Iris pigment epithelial cell (primary cell): ENCODE measurements around the gene PLAAT3.
"Not testable (repeated sequence)": the region's sequence is repeated elsewhere in the genome, so short reads cannot be mapped to it uniquely, and the experiment has no call there.

Experiments used
- DNase-seq: peaks from one replicate; pipeline ENCODE4 v3.0.0-alpha.2; 2011; ENCODE audit warnings: low read depth

Gene PLAAT3

DNA sequence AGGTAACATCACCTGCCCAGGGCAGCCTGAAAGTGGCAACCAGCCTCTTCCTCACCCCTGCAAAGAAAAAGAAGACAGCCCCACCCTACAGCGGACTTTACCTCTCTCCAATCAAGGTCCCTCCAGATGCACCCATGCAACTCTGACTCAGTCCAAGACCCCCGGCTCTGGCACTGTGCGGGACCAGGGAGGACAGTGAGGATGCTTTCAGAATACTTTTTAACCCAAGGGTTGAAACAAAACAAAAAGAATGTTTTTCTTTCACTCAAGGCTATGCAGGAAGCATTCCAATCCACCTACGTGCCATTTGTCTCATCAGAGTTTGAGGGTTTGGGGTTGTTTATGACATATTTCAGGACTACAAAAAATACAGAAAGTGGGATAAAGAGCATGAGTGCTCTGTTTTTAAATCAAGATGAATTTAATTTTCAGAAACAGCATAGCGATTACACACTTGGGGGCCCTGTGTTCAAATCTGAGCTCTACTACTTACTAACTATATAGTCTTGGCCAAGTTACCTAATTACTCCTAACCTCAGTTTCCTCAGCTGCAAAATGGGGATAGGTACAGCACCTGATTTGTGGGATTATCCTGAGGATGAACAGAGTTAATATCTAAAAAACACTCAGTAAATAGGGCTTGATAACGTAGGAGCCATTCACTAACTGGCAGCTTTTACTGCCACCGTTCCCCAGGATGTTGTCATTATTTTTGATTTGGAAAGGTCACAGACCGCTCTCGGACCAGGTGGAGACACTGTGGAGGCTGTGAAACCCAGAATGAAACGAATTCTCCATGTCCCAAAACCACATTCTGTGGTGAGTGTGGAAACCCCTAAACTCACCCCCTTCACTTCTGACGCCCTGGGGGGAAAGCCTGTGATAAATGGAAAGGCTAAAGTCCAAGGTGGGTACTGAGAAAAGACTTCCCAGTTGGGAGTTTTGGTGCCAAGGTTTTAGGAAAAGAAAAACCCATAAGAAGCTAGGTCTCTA lies 5.6 kb downstream of the PLAAT3 start:
- peak; percentile 86 for DNase-seq

DNA sequence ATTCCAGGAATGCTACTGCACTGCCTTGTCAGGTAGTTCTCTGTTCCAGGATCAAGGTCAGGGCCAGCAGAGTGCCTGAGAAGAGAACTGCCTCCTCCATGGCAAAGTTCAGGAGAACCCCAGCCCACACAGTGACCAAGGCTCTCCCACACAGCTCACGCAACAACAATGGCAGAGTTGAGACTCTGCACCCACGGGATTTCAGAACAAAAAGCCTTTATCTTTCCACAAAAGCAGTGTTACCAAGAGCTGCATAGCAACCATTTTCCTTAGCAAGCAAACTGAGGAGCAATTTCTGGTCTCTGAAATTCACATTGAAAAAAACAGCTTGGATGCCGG lies 11.1 kb downstream of the PLAAT3 start:
- DNase-seq: no peak

DNA sequence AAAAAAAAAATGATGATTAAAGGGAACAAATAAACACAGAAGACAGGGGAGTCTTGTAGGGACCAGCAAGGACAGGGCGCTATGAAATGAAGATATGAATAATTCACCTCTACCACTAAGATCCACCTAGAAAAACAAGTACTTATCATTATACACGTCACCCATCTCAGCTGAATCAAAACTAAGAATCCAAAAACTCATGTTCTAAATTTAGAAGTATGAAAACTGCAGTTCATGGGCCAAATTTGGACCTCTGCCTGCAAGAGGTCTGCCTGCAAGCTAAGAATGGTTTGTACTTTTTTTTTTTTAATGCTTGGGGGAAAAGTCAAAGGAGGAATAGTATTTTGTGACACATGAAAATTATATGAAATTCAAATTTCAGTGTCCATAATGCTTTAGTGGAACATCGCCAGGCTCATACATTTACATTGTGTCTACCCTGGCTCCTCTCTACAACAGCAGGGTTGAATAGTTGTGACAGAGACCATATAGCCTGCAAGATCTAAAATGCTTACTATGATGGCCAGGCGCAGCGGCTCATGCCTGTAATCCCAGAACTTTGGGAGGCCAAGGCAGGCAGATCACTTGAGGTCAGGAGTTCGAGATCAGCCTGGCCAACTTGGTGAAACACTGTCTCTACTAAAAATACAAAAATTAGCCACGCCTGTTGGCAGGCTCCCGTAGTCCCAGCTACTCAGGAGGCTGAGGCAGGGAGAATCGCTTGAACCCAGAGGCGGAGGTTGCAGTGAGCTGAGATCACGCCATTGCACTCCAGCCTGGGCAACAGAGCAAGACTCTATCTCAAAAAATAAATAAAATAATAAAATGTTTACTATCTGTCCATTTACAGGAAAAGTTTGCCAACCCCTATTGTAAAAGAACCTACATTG lies 11.7 kb downstream of the PLAAT3 start:
- DNase-seq: peak; percentile 45

DNA sequence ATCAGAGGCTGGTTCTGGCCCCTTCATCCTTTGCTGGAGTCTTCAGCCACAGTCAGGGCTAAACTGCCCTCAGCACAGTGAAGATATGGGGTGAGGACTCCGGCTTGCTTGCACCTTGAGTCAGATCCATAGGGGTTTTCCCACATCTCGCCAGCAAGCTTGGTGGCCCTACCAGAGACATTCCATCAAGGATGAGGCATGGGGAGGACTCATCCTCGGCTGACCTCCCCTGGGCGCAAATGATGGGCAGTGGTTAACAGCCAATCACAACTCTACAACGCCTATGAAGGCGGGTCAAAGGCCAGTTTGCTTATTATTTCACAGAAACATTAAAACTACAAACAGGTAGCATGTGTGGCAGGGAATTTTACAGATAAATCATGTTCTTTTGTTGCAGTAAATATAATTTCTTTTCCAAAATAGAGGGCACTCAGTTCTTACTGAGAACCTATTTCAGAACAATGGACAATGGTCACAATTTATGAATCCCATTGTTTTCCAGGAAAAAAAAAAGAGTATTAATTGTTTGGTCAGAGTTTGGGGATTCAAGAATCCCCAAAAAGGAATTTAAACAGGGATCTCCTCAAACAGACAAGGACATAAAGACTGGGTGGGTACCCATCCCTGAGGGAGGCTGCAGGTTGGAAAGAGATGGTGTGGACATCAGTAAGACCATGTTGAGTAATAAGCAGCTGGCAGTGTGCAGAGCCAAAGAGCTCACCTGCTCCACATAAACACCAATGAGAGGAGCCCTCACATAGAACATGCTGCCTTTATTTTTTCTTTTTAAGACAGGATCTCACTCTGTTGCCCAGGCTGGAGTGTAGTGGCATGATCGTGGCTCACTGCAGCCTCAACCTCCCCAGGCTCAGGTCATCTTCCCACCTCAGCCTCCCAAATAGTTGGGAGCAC lies 14.8 kb downstream of the PLAAT3 start:
- peak; percentile 77 for DNase-seq

DNA sequence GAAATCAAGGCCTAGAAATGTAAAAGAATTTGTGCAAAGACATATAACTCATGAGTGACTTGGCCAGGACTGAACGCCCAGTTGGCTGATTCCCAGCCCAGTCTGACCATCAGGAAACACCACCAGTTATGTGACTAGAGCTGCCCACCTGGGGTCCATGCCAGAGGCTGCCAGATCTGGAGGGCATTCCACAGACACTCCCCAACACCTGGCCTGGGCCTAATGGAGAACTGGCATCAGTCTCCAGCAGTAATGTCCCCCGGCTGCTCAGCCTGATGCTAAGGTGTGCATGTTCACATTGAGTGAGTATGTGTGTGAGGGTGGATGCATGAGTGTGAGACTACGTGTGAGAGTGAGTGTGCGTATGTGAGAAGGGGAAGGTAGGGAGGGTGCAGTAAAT lies 15.7 kb downstream of the PLAAT3 start:
- no peak for DNase-seq

DNA sequence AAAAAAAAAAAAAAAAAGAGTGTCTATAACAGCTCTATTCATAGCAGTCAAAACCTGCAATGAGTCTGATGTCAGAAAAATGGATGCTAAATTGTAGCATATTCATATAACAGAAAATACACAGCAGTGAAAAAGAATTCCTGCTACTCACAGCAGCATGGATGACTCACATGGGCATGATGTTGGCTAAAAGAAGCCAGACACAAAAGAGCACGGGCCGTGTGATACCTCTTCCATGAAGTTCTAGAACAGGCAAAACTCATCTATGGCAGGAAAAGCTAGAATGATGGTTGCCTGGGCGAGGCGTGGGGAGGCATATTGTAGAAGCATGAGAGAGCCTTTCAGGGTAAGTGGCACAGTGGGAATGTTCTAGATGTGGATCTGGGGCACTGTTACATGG lies 18.9 kb downstream of the PLAAT3 start:
- peak; percentile 52 for DNase-seq

DNA sequence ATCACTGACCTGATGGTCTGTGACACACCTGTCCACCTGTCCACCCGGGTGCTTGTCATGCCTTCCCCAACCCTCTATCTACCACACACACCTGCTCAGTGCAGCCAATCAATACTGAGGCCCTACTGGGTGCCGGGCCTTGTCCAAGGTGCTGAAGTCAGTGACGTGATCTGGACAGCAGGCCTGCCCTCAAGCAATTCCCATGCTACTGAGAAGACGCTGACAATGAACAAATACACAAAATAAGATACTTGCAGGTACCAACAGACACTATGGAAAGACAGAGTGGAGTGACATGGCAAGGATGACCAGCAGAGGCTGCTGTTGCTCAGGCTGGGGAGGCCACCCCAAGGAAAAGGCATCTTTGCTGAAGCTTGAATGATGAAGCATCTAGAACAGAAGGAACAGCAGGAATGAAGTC lies 21.2 kb downstream of the PLAAT3 start:
- no peak for DNase-seq

DNA sequence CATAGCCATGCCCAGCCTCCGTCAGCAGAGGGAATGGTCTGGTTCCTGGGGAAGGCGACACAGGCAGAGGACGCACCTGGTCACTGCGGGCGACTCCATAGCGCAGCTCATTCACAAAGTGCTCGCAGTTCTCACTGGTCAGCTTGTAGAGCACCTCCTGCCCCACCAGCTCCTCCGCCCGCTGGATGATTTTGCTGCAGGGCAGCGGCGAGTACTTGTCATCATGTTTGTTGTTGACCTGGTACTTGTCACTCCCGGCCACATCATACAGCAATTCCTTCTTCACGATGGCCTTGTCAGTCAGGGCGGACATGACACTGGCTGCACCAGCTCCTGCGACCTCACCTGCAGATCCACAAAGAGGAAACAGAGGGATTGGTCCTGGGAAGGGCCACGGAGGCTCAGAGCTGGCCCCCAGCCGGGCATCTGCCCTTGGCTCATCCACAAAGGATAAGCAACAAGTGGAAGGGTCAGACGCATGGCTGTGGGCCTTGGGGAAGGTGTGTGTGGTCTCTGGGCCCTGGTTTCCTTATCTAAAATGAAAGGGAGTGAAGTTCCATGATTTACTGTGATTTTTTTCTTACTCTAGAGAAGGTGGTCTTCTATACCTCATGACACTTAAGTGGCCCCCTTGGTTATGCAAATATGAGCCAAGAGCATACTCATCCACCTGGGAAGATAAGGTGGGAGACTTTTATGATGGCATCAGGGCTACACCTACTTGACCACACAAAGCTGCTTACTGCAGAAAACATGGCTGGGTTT lies 24.0 kb downstream of the PLAAT3 start:
- DNase-seq: no peak

DNA sequence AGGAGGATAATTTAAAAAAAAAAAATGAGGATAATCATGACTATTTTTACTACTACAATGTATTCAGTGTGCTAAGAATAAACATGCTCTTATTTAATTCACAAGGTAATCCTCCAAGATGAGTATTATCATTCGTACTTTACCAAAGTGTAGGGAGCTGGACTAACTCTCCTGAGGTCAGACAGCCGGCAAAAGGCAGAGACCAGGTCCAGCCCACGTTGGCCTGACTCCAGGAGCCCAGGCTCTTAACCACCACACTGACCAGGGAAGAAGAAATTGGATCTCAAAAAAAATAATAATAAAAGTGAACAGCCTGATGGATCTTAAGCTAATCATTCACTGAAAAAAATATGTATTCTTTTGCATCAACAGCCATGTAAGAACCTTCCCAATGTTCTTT lies 25.2 kb downstream of the PLAAT3 start:
- DNase-seq: no peak

DNA sequence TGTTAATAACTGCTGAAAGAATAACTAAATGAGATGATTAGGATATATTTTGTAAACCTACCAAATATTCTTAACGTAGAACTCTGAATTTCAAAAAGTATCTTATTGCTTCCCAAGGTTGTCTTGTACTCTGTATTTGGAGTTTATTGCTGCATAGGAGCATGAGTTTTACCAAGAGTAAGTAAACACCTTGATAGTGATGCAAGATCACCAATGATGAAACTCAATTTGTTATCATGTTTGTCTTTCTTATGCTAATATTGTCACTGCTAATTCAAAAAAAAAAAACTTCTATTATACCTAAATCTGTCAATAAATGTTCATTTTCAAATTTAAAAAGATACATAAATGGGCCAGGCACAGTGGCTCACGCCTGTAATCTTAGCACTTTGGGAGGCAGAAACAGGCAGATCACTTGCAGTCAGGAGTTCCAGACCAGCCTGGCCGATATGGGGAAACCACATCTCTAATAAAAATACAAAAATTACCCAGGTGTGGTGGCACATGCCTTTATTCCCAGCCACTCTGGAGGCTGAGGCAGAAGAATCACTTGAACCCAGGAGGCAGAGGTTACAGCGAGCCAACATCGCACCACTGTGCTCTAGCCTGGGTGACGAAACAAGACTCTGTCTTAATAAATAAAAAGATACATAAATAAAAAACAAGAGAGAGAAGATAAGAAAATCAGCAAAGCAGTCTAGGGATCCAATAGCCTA lies 27.6 kb downstream of the PLAAT3 start:
- DNase-seq: no peak

DNA sequence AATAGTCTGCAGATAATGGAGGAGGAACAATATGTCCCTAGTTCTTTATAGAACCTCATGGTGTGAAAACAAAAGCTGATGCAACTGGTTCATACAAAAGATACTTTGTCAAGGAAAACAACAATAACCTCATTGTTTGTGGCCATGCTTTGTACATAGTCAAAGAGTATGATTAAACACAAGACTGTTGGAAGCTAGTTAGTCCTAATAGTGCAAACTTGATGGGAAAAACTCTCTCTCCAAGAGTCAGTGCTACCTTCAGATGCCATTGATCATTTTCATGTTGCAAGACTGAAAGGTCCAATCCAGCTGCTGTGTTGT lies 30.9 kb downstream of the PLAAT3 start:
- DNase-seq: no peak

DNA sequence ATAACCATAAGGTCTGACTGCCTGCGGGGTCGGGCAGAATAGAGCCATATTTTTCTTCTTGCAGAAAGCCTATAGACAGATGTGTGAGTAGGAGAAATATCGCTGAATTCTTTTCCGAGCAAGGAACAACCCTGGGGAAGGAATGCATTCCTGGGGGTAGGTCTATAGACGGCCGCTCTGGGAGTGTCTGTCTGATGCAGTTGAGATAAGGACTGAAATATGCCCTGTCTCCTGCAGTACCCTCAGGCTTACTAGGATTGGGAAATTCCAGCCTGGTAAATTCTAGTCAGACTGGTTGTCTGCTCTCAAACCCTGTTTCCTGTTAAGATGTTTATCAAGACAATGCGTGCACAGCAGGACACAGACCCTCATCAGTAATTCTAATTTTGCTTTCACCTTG lies 33.0 kb downstream of the PLAAT3 start:
- peak; percentile 12 for DNase-seq

DNA sequence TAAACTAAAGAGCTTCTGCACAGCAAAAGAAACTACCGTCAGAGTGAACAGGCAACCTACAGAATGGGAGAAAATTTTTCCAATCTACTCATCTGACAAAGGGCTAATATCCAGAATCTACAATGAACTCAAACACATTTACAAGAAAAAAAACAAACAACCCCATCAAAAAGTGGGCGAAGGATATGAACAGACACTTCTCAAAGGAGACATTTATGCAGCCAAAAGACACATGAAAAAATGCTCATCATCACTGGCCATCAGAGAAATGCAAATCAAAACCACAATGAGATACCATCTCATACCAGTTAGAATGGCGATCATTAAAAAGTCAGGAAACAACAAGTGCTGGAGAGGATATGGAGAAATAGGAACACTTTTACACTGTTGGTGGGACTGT lies 35.4 kb downstream of the PLAAT3 start:
- DNase-seq: not testable (repeated sequence)

DNA sequence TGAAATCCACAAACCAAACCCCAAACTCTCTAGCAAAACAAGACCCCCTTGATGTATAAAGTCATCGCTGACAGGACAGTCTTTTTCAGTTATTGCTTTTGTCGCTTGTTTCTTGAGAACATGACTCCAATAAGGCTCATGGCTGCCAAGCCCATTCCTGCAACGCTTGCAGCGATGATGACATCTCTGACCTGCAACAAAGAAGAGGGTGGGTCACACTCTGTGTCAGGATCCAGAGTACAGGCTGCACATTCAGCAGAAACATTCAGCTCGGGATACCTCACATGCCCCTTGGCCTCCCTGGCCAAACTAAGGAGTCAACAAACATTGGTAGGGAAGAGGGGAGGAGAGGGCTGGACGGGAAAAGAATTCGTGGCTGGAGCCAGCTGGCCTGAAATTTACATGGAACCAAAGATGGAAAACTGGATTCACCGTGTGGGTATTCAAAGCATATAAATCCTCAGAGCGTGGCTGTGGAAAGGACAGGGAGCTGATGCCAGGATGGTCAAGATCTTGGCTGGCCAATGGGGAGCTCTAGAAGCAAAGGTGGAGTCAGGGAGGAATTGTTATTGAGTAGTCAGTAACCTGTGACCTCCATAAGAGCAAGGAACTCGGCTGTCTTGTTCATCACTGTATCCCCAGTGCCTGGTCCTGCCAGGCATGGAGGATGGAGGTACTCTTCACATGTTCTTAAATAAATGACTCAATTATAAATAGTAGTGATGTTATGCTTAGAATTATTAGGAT lies 39.2 kb downstream of the PLAAT3 start:
- peak; percentile 27 for DNase-seq

DNA sequence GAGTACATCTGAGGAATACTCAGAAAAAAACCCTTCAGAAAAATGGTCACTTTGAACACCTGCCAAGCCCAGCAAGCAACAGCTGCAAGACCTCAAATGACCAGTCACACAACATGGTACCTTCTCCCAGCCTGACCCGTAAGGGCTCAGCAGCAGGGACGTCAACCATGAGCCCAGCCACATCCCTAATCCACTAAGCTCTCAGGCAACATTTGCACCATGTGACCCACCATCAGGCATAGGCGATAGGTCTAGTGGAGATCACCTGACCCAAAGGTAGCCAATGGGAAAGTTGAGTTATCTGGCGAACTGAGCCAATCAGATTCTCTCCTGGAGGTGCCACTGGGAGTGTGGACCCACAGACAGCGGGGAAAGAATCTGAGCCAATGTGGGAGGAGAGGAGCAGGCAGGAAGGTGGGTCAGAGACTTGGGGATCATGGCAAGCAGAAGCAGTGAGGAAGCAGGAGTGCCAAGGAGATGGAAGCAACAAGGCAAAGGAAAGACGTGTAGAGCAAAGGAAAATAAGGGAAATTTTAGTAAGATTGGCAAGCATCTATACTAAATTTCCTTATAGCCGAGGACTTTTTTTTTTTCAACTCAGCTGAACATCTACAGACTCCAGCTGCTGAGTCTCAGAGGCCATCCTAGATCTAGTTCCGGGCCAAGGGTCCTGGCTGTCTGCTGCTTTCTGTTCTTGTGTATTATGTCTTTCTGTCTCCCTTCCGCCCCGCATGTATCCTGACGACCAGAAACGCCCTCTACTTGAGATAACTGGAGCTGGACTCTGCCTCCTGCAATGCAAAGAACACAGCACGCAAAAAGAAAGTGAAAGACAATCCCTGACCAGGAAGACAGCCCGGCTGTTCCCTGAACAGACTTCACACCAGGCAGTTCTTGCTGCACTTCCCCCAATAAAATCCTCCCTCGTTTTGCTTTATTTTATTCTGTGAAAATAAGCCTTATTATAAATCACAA lies 40.1 kb downstream of the PLAAT3 start:
- peak; percentile 72 for DNase-seq

DNA sequence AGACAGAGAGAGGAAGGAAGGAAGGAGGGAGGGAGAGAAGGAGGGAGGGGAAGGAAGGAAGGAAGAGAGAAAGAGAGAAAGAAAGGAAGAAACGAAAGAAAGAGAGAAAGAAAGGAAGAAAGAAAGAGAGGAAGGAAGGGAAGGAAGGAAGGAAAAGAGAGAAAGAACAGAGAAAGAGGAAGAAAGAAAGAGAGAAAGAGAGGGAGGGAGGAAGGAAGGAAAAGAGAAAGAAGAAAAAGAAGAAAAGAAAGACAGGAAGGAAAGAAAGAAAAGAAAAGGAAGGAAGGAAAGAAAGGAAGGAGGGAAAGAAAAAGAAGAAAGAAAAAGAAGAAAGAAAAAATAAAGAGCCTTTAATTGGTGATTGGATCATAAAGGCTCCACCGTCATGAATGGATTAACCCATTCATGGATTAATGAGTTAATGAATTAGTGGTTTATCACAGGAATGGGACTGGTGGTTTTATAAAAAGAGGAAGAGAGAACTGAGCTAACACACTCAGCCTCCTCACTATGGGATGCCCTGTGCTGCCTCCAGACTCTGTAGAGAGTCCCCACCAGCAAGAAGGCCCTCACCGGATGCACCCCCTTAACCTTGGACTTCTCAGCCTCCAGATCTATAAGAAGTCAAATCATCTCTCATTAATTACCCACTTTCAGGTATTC lies 42.1 kb downstream of the PLAAT3 start:
- DNase-seq: no peak

DNA sequence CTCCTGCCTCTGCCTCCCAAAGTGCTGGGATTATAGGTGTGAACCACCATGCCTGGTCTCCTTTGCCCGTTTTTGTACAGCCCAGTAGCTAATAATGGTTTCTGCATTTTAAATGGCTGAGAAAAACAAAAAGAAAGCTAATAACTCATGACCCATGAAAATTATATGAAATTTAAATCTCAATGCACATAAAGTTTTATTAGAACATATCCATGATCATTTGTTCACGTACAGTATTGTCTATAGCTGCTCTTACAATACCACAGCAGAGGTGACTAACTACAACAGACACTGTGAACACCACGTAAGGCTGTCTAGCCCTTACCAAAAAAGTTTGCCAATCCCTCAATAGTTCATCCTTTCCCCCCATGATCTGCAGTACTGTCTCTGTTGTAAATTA lies 44.7 kb downstream of the PLAAT3 start:
- no peak for DNase-seq
